ENCODE data around the gene ATOSA. TPM values are rescaled to one million over a fixed set of nuclear protein-coding genes. Genes with fewer than 3 reads are reported as not detected.

The ATOSA gene
- total RNA-seq, 1 experiment from 2014 or later, result 35.7 TPM

DNA sequence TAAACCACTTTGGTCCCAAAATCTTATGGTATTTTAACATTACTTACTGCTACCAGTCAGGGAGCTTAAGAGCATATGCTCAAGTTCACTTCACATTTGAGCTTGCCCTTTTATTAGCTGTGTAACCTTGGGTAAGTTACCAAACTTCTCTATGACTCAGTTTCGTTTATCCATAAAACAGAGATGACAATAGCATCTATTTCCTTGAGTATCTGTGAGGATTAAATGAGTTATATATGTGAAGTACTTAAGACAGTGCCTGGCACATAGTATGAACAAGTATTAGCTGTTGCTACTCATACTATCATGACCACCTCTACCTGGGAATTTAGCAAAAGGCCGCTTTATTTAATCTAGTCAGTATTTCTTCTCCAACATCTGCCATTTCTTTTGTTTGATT, 5.9 kb downstream of the ATOSA start:
- no peaks in the 10 kb centered on the region for H3K9me3 ChIP-seq (ENCODE audit: insufficient read depth, low read depth)
- no peak overlapping the region for H3K4me2 ChIP-seq
- H3K79me2 ChIP-seq (ENCODE audit: low read depth), result peaks cover 11% of the 10 kb centered on the region; the same call in 1 of the 2 replicates
- CTCF ChIA-PET, result no interaction called here
- intact Hi-C loops (cut with micrococcal nuclease; ENCODE audit: unreplicated experiment), result no loop called here
- no peak overlapping the region for H3K4me3 ChIP-seq
- H3K4me1 ChIP-seq (replicated peaks; ENCODE audit: insufficient read depth), result peaks cover 15% of the 10 kb centered on the region
- no TSS peak for BruUV-seq (replicated peaks)
- H3K27me3 ChIP-seq (ENCODE audit: insufficient read depth, low read depth), result no peaks in the 10 kb centered on the region
- no peaks in the 10 kb centered on the region for H4K20me1 ChIP-seq (ENCODE audit: insufficient read depth)
- no peak overlapping the region for H2AFZ ChIP-seq
- no peak for TF ChIP-seq EZH2 (IDR thresholded peaks at IDR 0.05; ENCODE audit: low read depth)
- H3K9me2 ChIP-seq (ENCODE audit: insufficient read depth), result no peaks in the 10 kb centered on the region
- POLR2A ChIA-PET (ENCODE audit: unreplicated experiment), result interaction anchor here (0.7 kb wide), 1 partner anchor 158 kb away, joined by 3 read pairs; no protein-coding TSS in a partner anchor
- H3K36me3 ChIP-seq (ENCODE audit: low read depth), result peaks cover 4% of the 10 kb centered on the region
- DNase-seq, result peak in 1 of 2 experiments; percentile 35
- H3K27ac ChIP-seq, result no peak overlapping the region
- H3F3A ChIP-seq (ENCODE audit: insufficient read depth, low read depth), result peaks cover 10% of the 10 kb centered on the region; the same call in 1 of the 2 replicates

GRCh38 chr15:52672661-52673060, 6.5 kb downstream of the ATOSA start:
- H3K4me1 ChIP-seq (replicated peaks; ENCODE audit: insufficient read depth), result peaks cover 15% of the 10 kb centered on the region
- ChIA-PET CTCF (no interaction called here), POLR2A (ENCODE audit: unreplicated experiment) (no interaction called here)
- H3K79me2 ChIP-seq (ENCODE audit: low read depth), result peaks cover 8% of the 10 kb centered on the region; the same call in 1 of the 2 replicates
- intact Hi-C loops (cut with micrococcal nuclease; ENCODE audit: unreplicated experiment), result no loop called here
- H3K9me3 ChIP-seq (ENCODE audit: insufficient read depth, low read depth), result no peaks in the 10 kb centered on the region
- no peak for DNase-seq
- H3K9me2 ChIP-seq (ENCODE audit: insufficient read depth), result no peaks in the 10 kb centered on the region
- H3K27me3 ChIP-seq (ENCODE audit: insufficient read depth, low read depth), result no peaks in the 10 kb centered on the region
- no peak overlapping the region for H3K4me2 ChIP-seq
- TF ChIP-seq, protein P1, sequence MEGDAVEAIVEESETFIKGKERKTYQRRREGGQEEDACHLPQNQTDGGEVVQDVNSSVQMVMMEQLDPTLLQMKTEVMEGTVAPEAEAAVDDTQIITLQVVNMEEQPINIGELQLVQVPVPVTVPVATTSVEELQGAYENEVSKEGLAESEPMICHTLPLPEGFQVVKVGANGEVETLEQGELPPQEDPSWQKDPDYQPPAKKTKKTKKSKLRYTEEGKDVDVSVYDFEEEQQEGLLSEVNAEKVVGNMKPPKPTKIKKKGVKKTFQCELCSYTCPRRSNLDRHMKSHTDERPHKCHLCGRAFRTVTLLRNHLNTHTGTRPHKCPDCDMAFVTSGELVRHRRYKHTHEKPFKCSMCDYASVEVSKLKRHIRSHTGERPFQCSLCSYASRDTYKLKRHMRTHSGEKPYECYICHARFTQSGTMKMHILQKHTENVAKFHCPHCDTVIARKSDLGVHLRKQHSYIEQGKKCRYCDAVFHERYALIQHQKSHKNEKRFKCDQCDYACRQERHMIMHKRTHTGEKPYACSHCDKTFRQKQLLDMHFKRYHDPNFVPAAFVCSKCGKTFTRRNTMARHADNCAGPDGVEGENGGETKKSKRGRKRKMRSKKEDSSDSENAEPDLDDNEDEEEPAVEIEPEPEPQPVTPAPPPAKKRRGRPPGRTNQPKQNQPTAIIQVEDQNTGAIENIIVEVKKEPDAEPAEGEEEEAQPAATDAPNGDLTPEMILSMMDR (conservative IDR thresholded peaks at IDR 0.05), result no peak
- TF ChIP-seq EZH2 (IDR thresholded peaks at IDR 0.05; ENCODE audit: low read depth), result no peak
- BruUV-seq (replicated peaks), result no TSS peak
- no peak overlapping the region for H3K4me3 ChIP-seq
- peaks cover 4% of the 10 kb centered on the region for H3K36me3 ChIP-seq (ENCODE audit: low read depth)
- no peak overlapping the region for H3K27ac ChIP-seq
- no peak overlapping the region for H2AFZ ChIP-seq
- no peaks in the 10 kb centered on the region for H4K20me1 ChIP-seq (ENCODE audit: insufficient read depth)
- H3F3A ChIP-seq (ENCODE audit: insufficient read depth, low read depth), result peaks cover 5% of the 10 kb centered on the region; the same call in 1 of the 2 replicates

DNA sequence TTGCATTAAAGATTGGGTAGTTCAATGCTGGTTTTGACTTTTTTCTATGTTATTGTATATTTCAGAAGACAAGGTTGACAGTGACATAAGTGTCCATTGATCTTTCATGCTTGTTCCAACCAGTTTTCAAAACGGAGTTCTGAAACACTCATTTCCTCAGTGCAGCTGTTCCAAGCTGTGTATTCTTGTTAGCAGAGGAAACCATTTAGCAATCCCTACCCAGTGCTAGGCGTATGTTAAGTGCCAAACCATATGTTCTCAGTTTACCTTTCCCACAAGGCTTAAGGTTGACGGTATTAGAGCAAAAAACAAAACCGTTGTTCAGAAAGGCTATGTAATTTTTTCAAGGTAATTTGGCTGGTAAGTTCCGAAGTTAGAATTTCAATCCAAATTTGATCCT, 9.1 kb downstream of the ATOSA start:
- H3K36me3 ChIP-seq (ENCODE audit: low read depth), result peaks cover 4% of the 10 kb centered on the region
- H3K9me2 ChIP-seq (ENCODE audit: insufficient read depth), result no peaks in the 10 kb centered on the region
- BruUV-seq (replicated peaks), result no TSS peak
- no peak overlapping the region for H3K4me3 ChIP-seq
- H4K20me1 ChIP-seq (ENCODE audit: insufficient read depth), result no peaks in the 10 kb centered on the region
- no peak overlapping the region for H3K4me2 ChIP-seq
- no peak overlapping the region for H3K27ac ChIP-seq
- intact Hi-C loops (cut with micrococcal nuclease; ENCODE audit: unreplicated experiment), result no loop called here
- ChIA-PET CTCF (no interaction called here), POLR2A (ENCODE audit: unreplicated experiment) (interaction anchor here (0.7 kb wide), 1 partner anchor 112 kb away, joined by 4 read pairs; no protein-coding TSS in a partner anchor)
- H3K79me2 ChIP-seq (ENCODE audit: low read depth), result no peaks in the 10 kb centered on the region
- no peaks in the 10 kb centered on the region for H3K4me1 ChIP-seq (replicated peaks; ENCODE audit: insufficient read depth)
- no peaks in the 10 kb centered on the region for H3K9me3 ChIP-seq (ENCODE audit: insufficient read depth, low read depth)
- H3K27me3 ChIP-seq (ENCODE audit: insufficient read depth, low read depth), result no peaks in the 10 kb centered on the region
- DNase-seq, result no peak
- H2AFZ ChIP-seq, result no peak overlapping the region
- H3F3A ChIP-seq (ENCODE audit: insufficient read depth, low read depth), result no peaks in the 10 kb centered on the region
- TF ChIP-seq, protein P1 (conservative IDR thresholded peaks at IDR 0.05), result no peak

DNA sequence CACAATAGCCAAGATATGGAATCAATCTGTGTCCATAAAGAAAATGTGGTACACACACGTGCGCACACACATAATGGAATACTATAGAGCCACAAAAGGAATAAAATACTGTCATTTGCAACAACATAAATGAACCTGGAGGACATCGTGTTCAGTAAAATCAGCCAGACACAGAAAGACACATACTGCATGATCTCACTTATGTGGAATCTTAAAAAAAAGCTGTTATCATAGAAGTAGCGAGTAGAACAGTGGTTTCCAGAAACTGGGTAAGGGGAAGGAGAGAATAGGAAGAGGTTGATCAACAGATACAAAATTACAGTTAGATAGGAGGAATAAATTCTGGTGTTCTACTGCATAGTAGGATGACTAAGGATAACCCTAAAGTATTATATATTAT, 11.1 kb downstream of the ATOSA start:
- no peak for DNase-seq

More for the DNA sequence above, 11.1 kb downstream of the ATOSA start:
- H3F3A ChIP-seq (ENCODE audit: insufficient read depth, low read depth), result no peaks in the 10 kb centered on the region
- BruUV-seq (replicated peaks), result no TSS peak
- intact Hi-C loops (cut with micrococcal nuclease; ENCODE audit: unreplicated experiment), result no loop called here
- ChIA-PET POLR2A (ENCODE audit: unreplicated experiment) (no interaction called here), CTCF (no interaction called here)
- H4K20me1 ChIP-seq (ENCODE audit: insufficient read depth), result no peaks in the 10 kb centered on the region
- TF ChIP-seq EZH2 (IDR thresholded peaks at IDR 0.05; ENCODE audit: low read depth), result no peak
- TF ChIP-seq, protein P1 (conservative IDR thresholded peaks at IDR 0.05), result no peak
- no peaks in the 10 kb centered on the region for H3K4me1 ChIP-seq (replicated peaks; ENCODE audit: insufficient read depth)
- no peaks in the 10 kb centered on the region for H3K27me3 ChIP-seq (ENCODE audit: insufficient read depth, low read depth)
- H3K4me2 ChIP-seq, result no peak overlapping the region
- H3K9me2 ChIP-seq (ENCODE audit: insufficient read depth), result no peaks in the 10 kb centered on the region
- no peak overlapping the region for H3K4me3 ChIP-seq
- no peak overlapping the region for H3K27ac ChIP-seq
- H3K79me2 ChIP-seq (ENCODE audit: low read depth), result no peaks in the 10 kb centered on the region
- H3K36me3 ChIP-seq (ENCODE audit: low read depth), result peaks cover 4% of the 10 kb centered on the region
- H2AFZ ChIP-seq, result no peak overlapping the region
- no peaks in the 10 kb centered on the region for H3K9me3 ChIP-seq (ENCODE audit: insufficient read depth, low read depth)

Data from PC-9 (cell line).